NCI-H2227 (cell line): ENCODE results near the gene UBE2F.
A peak's percentile ranks its signal among the peaks of the same experiment; 100 is the strongest.
"Not testable (repeated sequence)": the region's sequence is repeated elsewhere in the genome, so short reads cannot be mapped to it uniquely, and the experiment has no call there.

Experiments
- DNase-seq: peaks from one replicate; lab custom pipeline; 2025; ENCODE audit not compliant: unreplicated experiment; lab: John Stamatoyannopoulos, UW

UBE2F gene

GRCh38 chr2:238042849-238043584, 76.2 kb downstream of the UBE2F start:
- no peak for DNase-seq

- no peak for DNase-seq
These were observed 77.0 kb downstream of the UBE2F start for GRCh38 chr2:238043851-238044250.

DNA sequence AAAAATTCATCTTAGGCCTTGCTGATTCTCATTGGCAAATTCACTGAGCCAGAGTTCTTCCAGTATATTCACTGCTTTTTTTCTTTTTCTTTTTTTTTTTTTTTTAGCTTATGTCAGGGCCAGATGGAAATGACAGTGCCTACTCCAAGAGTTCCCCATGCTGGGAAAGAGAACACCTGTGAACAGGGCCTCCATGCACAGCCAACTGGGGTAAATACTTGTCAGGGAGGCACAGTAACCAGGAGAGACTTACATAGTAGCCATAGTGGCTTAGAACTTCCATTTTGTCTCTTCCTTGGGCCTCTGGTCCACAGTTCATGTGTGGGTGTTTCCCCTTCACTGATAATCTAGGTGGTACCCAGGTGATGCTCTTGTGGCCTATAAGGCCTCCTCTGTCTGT, 78.8 kb downstream of the UBE2F start:
- DNase-seq: no peak

DNA sequence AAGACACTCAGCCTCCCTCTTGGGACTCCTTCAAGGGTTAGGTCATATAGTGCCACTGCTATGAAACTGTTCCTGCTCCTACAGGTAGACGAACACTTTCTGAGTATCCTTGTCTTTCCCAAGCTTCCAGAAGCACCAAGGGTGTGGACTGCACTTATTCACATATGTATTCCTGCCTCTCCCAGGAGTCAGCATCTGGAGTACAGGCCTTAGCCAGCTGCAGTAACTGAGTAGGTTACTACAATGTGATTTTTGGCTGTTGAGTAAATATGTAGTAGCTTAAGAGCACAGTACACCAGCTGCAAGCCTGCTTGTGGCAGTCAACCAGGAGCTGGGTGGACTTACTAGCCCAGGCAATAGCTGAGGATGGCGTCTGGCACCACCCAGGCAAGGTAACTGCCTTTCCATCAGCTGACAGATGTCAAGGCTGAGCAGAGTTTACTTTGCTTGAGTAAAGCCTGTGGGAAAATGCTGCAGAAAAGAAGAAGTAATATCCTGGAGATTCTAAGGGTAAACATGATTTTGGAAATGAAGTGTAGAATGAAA, 80.0 kb downstream of the UBE2F start:
- DNase-seq: no peak

- no peak for DNase-seq
These were observed 86.5 kb downstream of the UBE2F start for GRCh38 chr2:238053191-238053776.

GRCh38 chr2:238055841-238056240, 89.0 kb downstream of the UBE2F start:
- DNase-seq: no peak

- not testable (repeated sequence) for DNase-seq
These were observed 91.1 kb downstream of the UBE2F start for GRCh38 chr2:238057696-238058575.

GRCh38 chr2:238059505-238059904, 92.7 kb downstream of the UBE2F start:
- DNase-seq: no peak

- no peak for DNase-seq
These were observed 93.3 kb downstream of the UBE2F start for GRCh38 chr2:238060096-238060541.

DNA sequence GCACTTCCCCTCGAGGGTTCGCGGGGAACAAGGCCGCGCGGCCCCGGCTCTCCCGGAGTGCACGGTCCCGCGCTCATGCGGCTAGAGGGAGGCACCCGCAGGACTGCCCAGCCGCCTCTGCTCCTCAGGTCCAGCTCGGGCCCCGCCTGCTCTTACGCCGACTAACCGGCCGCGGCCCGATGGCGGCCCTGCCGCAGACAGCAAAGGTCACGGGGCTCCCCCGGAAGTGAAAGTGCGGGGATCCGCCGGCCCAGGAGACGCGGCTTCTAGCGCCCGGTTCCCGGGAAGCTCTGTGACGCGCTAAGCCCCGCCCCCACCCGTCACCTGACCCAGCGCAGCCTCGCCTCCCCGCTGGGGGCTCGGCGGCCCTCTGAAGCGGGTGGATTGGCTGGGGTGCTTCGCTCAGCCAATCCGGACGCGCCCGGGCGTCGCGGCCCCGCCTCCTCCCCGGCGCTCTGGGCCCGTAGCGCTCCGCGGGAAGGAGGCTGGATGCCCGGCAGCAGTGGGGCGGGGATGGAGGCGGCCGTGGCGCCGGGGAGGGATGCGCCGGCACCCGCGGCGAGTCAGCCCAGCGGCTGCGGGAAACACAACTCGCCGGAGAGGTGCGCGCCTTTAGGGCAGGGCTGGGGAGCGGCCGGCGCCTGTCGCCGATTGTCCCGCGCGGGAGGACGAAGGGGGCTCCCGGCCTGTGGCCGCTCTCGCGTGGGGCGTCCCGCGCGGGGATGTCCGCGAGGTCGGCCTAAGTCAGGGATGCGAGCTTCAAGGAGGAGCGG, 93.9 kb downstream of the UBE2F start, which contains the start of gene SCLY:
Gene SCLY, plus strand, starts transcription at position 460 of the 773 bp plus-strand sequence. Its CDS starts 54 bp downstream, at position 514.
- peak; percentile 99 for DNase-seq

- DNase-seq: peak; percentile 33
These were observed 94.7 kb downstream of the UBE2F start for GRCh38 chr2:238061315-238062202.

GRCh38 chr2:238063414-238064189, 96.8 kb downstream of the UBE2F start:
- no peak for DNase-seq

GRCh38 chr2:238064376-238064775, 97.6 kb downstream of the UBE2F start:
- no peak for DNase-seq

DNA sequence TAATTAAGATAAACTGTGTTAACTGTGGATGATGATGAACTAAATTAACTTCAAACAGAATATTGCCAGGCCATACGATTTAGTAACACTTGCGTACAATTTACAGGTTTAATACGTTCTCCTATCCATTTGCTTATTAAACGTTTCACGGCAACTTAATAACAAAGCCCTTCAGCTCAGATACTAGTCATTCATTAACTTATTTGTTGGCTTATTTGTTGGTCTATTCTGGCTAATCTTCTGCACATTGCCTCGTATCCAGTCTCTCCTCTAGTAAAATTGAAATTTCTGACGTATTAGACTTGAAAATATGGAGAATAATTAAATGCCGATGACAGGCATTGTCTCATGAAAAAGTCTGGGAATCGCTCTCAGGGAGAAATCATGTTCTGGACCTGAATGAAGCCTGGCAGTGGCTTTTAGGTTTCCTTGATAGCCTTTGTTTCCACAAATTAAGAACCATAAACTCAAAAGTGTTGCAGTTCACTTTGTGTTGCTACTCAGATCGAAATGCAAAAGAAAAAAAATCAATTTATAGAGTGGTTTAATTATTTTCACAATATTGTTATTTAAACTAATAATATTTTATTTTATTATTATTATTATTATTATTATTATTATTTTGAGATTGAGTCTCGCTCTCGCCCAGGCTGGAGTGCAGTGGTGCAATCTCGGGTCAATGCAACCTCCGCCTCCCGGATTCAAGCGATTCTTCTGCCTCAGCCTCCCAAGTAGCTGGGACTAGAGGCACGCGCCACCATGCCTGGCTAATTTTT, 98.4 kb downstream of the UBE2F start:
- DNase-seq: no peak

- no peak for DNase-seq
These were observed 99.4 kb downstream of the UBE2F start for GRCh38 chr2:238066218-238066617.

GRCh38 chr2:238066718-238067117, 99.9 kb downstream of the UBE2F start:
- not testable (repeated sequence) for DNase-seq

DNA sequence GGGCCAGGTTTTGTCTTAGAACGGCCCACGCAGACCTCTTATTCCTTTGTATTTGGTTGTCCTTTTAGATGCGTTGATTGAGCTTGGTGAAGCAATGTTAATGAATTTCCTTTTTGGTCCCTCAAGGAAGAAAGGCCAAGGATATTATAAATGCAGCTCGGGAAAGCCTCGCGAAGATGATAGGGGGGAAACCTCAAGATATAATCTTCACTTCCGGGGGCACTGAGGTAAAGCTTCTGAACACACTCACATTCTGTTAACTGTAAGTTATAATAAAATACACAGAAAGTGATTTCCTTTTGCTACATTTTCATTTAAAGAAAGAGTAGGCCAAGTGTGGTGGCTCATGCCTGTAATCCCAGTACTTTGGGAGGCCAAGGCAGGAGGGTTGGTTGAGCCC, 101.1 kb downstream of the UBE2F start:
- no peak for DNase-seq
